ENCODE data around the gene RDM1. TPM values are rescaled to one million over a fixed set of nuclear protein-coding genes. Genes with fewer than 3 reads are reported as not detected.

RDM1 gene
- total RNA-seq, 1 donor from 2014 or later, result 4.2 TPM

- Mint-ChIP-seq H3K36me3 (ENCODE audit: insufficient read depth) (peaks cover 1% of the 10 kb centered on the region), H3K27ac (no peak within 1 kb of the TSS), H3K27me3 (no peaks in the 10 kb centered on the region), H3K9me3 (ENCODE audit: low read depth) (no peaks in the 10 kb centered on the region), H3K4me3 (ENCODE audit: low read depth) (no peak within 1 kb of the TSS), H3K4me1 (ENCODE audit: low read depth) (peaks cover 5% of the 10 kb centered on the region)
- TF ChIP-seq, protein P1, sequence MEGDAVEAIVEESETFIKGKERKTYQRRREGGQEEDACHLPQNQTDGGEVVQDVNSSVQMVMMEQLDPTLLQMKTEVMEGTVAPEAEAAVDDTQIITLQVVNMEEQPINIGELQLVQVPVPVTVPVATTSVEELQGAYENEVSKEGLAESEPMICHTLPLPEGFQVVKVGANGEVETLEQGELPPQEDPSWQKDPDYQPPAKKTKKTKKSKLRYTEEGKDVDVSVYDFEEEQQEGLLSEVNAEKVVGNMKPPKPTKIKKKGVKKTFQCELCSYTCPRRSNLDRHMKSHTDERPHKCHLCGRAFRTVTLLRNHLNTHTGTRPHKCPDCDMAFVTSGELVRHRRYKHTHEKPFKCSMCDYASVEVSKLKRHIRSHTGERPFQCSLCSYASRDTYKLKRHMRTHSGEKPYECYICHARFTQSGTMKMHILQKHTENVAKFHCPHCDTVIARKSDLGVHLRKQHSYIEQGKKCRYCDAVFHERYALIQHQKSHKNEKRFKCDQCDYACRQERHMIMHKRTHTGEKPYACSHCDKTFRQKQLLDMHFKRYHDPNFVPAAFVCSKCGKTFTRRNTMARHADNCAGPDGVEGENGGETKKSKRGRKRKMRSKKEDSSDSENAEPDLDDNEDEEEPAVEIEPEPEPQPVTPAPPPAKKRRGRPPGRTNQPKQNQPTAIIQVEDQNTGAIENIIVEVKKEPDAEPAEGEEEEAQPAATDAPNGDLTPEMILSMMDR (IDR thresholded peaks at IDR 0.05; ENCODE audit: unreplicated experiment), result no peak
- no peak for DNase-seq (ENCODE audit: low spot score, unreplicated experiment)
These were observed 61.8 kb downstream of the RDM1 start, which contains the start of gene HEATR9 for GRCh38 chr17:35868737-35869136. Gene HEATR9 (minus strand): TSS chr17:35868891. CDS start chr17:35868742, 149 bp downstream.

Other genes starting within 250 kb of the RDM1 start
- 13.7 and 13.9 TPM in 2 replicates for gene RASL10B, start 199.1 kb downstream of the RDM1 start, total RNA-seq
- gene GAS2L2, start 177.5 kb downstream of the RDM1 start, total RNA-seq, result 0.10 and 0.11 TPM in 2 replicates
- not detected in 2 replicates for gene C17orf50, start 169.9 kb downstream of the RDM1 start, total RNA-seq
- 0.53 TPM in 1 of 2 replicates, not detected in the other for gene MMP28, start 135.1 kb downstream of the RDM1 start, total RNA-seq
- 282 and 287 TPM in 2 replicates for gene TAF15, start 121.3 kb downstream of the RDM1 start, total RNA-seq
- gene HEATR9, start 61.9 kb downstream of the RDM1 start, total RNA-seq, result not detected in 2 replicates
- gene CCL5, start 50.4 kb downstream of the RDM1 start, total RNA-seq, result not detected in 2 replicates
- not detected in 2 replicates for gene LYZL6, start 12.9 kb upstream of the RDM1 start, total RNA-seq
- gene CCL16, start 50.7 kb upstream of the RDM1 start, total RNA-seq, result not detected in 2 replicates
- gene CCL14, start 56.0 kb upstream of the RDM1 start, total RNA-seq, result not detected in 2 replicates
- gene CCL15, start 70.8 kb upstream of the RDM1 start, total RNA-seq, result 0.29 TPM in 1 of 2 replicates, not detected in the other
- gene CCL23, start 87.2 kb upstream of the RDM1 start, total RNA-seq, result not detected in 2 replicates
- not detected in 2 replicates for gene CCL18, start 133.5 kb upstream of the RDM1 start, total RNA-seq
- not detected in 2 replicates for gene CCL3, start 159.4 kb upstream of the RDM1 start, total RNA-seq
- gene CCL4, start 173.1 kb upstream of the RDM1 start, total RNA-seq, result not detected in 2 replicates
- gene TBC1D3B, start 245.9 kb upstream of the RDM1 start, total RNA-seq, result 27.1 and 30.1 TPM in 2 replicates